Skeletal muscle satellite cell (primary cell): Measurements from ENCODE around the gene CTSW.

ENCODE experiments used
- H3K27me3 ChIP-seq: 2 replicates; pipeline ENCODE4 v1.7.0; 2013; ENCODE audit warnings: low read length; ENCODE audit not compliant: control insufficient read depth, insufficient read depth
- H3K36me3 ChIP-seq: 2 replicates; pipeline ENCODE4 v1.7.0; 2013; ENCODE audit warnings: mild to moderate bottlenecking, control low read depth, low read length; ENCODE audit not compliant: insufficient read depth
- H3K4me1 ChIP-seq: 2 replicates; pipeline ENCODE4 v1.7.0; 2013; ENCODE audit warnings: low read length; ENCODE audit not compliant: control insufficient read depth, insufficient read depth
- H3K4me2 ChIP-seq: 2 replicates; pipeline ENCODE4 v1.7.0; 2013; ENCODE audit warnings: mild to moderate bottlenecking, low read length
- H3K4me3 ChIP-seq: 2 replicates; pipeline ENCODE4 v1.7.0; 2013; ENCODE audit warnings: low read length
- H3K9ac ChIP-seq: 2 replicates; pipeline ENCODE4 v1.7.0; 2013; ENCODE audit warnings: mild to moderate bottlenecking, low read depth, low read length, moderate library complexity
- H3K9me3 ChIP-seq: replicated peaks from 2 replicates; pipeline ENCODE4 v1.7.0; 2013; ENCODE audit warnings: mild to moderate bottlenecking, control low read depth, low read length

The CTSW gene

DNA sequence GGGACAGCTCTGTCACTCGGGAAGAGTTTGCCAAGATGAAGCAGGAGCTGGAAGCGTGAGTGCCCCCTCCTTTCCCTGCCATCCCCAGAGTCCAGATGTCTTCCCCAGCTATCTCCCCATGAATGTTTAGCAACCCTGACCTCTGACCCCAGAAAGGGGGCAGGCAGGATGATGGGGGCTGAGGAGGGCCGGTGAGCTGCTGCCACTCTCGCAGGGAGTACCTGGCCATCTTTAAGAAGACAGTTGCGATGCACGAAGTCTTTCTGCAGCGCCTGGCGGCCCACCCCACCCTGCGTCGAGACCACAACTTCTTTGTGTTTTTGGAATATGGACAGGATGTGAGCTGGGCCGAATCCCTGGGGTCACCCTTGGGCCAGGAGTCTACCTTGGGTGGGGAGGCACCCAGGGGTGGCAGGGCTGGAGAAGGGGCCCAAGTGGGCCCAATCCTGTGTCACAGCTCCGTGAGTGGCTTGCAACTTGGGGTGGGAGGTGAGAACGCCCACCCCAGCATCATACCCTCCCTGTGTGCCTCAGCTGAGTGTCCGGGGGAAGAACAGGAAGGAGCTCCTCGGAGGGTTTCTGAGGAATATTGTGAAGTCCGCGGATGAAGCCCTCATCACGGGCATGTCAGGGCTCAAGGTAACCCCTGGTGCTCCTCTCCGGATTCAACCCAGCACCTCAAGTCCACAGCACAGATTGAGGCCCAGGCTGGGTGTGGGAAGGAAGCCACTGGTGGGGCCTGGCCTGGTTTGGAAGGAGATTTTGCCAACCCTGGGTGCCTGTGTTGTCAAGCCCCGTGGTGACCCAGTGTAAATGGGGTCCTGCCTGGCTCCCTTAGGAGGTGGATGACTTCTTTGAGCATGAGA lies 29.2 kb upstream of the CTSW start:
- H3K36me3 ChIP-seq: peaks cover 47% of the 10 kb centered on the region
- no peak overlapping the region for H3K4me3 ChIP-seq
- H3K9ac ChIP-seq: no peak overlapping the region
- H3K27me3 ChIP-seq: no peaks in the 10 kb centered on the region
- peaks cover 10% of the 10 kb centered on the region for H3K4me1 ChIP-seq
- no peaks in the 10 kb centered on the region for H3K9me3 ChIP-seq
- H3K4me2 ChIP-seq: no peak overlapping the region

DNA sequence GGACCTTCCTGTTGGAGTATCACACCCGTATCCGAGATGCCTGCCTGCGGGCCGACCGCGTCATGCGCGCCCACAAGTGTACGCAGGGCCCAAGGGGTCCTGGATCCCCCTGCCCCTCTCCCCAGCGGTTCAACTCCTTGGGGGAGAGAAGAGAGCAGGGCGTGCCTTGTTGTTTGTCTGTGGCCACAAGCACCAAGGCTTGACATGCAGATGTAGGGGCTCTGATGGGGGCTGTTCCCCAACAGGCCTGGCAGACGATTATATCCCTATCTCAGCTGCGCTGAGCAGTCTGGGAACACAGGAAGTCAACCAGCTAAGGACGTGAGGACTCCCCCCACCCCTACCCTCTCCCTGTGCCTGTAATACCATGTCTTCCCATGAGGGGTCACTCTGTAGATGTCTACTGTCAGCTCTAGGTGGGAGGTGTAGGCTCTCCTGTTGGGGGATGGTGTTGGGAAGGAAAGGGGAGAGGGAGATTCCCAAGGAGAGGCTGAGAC lies 28.5 kb upstream of the CTSW start:
- Histone ChIP-seq H3K9me3 (no peaks in the 10 kb centered on the region), H3K4me2 (no peak overlapping the region), H3K9ac (no peak overlapping the region), H3K27me3 (no peaks in the 10 kb centered on the region), H3K4me1 (peaks cover 17% of the 10 kb centered on the region), H3K4me3 (no peak overlapping the region), H3K36me3 (peaks cover 54% of the 10 kb centered on the region)

DNA sequence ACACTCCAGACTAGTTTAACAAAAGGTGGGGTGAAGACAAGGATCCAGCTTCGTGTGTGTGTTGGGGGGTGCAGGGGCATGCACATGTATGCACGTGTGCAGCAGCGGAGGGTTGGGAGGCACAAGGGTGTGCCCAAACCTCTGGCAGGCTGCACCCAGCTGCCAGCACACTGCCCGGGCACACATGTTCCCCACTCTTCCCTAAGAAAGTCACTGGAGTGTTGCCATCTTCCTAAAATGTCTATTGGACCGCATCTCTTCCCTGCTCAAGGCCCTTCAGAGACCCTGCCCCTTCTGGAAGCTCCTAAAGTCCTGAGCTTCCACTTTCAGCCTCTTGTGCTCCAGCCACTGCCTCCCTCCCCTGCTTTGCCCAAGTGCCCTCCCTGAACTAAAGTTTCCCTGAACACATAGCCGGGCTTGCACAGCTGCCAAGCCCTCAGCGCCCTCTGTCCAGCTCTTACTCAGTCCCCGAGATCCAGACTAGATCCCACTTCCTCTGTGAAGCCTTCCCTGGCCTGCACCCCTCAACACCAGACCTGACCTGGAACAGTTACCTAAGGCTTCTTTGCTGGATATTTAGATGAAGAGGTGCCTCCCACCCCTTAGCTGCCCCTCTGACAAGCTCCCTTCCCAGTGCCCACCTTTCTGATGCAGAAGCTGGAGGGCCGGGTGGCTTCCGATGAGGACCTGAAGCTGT lies 27.7 kb upstream of the CTSW start:
- H3K9ac ChIP-seq: no peak overlapping the region
- no peak overlapping the region for H3K4me3 ChIP-seq

DNA sequence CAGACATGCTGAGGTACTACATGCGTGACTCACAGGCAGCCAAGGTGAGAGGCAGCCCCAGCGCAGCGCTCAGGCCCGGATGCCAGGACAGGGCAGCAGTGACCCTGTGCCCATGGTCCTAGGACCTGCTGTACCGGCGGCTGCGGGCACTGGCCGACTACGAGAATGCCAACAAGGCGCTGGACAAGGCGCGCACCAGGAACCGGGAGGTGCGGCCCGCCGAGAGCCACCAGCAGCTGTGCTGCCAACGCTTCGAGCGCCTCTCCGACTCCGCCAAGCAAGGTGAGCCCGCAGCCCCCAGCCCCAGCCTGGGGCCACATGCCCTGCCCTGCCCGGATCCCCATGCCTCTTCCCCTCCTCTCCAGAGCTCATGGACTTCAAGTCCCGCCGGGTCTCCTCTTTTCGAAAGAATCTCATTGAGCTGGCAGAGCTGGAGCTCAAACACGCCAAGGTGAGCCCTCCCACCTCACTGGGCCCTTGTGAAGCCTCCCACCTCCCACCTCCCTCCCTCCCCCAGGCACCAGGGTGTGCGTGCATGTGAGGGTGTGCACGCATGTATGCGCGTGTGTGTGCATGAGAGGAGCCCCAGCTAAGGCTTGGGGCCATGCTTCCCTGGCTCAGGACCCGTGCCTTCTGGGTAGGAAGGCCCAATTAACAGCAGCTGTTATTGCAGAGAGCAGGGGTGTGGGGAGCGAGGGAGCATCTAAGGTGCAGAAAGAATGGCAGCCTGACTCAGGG lies 27.0 kb upstream of the CTSW start:
- Histone ChIP-seq H3K27me3 (no peaks in the 10 kb centered on the region), H3K4me2 (no peak overlapping the region), H3K4me3 (no peak overlapping the region), H3K9ac (no peak overlapping the region), H3K4me1 (peaks cover 20% of the 10 kb centered on the region), H3K36me3 (peaks cover 66% of the 10 kb centered on the region), H3K9me3 (no peaks in the 10 kb centered on the region)

More for the DNA sequence above, 27.7 kb upstream of the CTSW start:
- Histone ChIP-seq H3K9me3 (no peaks in the 10 kb centered on the region), H3K27me3 (no peaks in the 10 kb centered on the region), H3K4me1 (peaks cover 20% of the 10 kb centered on the region), H3K4me2 (no peak overlapping the region), H3K36me3 (peaks cover 61% of the 10 kb centered on the region)

DNA sequence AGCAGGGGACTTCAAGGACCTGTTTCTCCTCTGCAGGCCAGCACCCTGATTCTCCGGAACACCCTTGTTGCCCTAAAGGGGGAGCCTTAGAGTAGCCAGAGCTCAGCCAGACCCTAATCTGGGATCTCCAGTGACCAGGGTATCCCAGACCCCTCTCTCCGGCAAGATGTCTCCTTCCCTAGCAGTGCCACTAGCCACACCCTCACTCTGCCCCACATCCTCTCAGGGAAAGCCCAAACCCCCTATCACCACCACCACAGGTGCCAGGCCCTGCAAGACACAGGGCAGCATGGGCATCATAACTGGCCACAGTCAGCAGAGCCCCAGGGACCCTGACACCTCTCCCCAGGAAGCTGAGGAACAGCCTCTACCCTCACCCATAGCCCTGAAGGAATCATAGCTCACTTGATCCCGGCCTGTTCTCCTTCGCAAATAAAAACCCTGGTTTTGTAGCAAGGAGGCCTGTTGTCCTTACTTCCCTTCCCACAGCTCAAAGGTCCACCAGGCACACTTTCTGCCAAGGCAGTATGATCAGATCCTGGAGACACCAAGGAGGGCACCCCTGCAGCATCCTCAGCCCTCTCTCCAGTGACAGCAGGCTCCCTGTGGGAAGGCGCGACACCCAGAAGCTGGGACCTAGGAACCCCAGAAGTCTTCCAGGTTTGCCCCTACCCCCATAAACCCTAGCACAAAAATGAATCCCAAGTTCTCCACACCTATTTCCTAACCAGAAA lies 26.2 kb upstream of the CTSW start:
- Histone ChIP-seq H3K4me3 (no peak overlapping the region), H3K36me3 (peaks cover 66% of the 10 kb centered on the region), H3K4me1 (peaks cover 20% of the 10 kb centered on the region), H3K27me3 (no peaks in the 10 kb centered on the region), H3K9ac (no peak overlapping the region), H3K9me3 (no peaks in the 10 kb centered on the region), H3K4me2 (no peak overlapping the region)

DNA sequence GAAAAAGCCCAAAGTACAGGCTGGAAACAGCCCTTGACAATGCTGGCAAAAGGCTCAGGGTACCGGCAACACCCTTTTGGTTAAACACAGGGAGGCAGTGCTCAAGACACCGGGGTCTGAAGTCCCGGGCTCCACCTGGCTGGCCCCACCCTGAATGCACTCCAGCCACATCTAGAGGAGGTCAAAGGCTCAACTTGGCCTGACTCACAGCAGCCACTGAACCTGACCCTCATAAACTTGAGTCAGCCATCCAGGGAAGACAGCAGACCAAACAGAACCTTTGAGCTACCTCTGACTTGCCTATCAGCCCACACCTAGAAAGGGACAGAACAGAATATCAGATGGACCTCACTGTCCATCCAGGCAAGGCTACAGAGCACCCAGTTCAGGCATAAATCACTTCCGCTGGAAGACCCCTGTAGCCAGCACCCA lies 25.5 kb upstream of the CTSW start:
- H3K4me2 ChIP-seq: no peak overlapping the region
- no peak overlapping the region for H3K9ac ChIP-seq
- H3K4me3 ChIP-seq: no peak overlapping the region
- H3K36me3 ChIP-seq: peaks cover 66% of the 10 kb centered on the region
- H3K9me3 ChIP-seq: no peaks in the 10 kb centered on the region
- peaks cover 20% of the 10 kb centered on the region for H3K4me1 ChIP-seq
- no peaks in the 10 kb centered on the region for H3K27me3 ChIP-seq

DNA sequence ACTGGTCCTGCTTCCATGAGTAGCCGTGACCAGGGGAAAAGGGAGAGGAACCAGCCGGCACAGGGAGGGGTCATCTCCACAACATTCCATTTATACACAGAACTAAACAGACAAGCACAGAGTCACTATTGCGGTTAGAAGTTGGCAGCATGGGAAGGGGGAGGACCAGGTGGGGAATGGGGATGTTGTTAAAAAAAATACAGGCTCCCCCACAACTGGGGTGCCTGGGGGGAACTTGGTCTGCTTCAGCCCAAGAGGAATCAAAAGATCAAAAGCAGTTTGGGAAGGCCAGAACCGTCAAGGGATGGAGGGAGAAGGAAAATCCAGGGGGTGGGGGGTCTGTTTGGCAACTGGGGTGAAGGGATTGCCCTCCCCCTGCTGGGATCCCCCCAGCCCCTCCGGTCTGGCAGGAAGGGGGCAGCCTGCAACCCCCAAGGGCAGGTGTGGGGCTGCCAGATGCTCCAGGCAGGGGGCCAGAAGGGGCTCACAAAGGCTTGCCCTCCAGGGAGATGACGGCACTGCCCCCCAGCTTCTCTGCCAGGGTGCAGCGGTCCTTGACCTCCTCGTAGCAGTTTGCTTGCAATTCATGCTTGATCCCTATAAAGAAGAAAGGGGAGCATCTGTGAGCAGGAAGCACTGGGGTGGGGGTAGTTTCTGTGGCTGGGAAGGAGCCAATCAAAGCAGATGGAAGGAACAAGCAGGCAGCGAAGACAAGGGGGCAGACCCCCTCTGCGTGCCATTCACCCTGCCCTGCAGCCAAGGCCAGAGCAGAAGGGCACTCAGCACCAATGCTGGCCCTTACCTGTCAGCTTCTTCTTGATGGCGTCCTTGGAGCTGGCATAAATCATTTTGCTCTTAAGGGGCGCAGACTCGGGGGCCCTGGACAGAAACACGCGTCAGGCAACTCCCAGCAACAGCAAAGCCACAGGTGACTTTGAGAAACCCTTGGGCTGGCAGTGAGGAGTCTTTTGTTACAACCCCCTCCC lies 24.5 kb upstream of the CTSW start:
- peaks cover 27% of the 10 kb centered on the region for H3K4me1 ChIP-seq
- no peak overlapping the region for H3K9ac ChIP-seq
- H3K36me3 ChIP-seq: peaks cover 66% of the 10 kb centered on the region
- H3K9me3 ChIP-seq: no peaks in the 10 kb centered on the region
- peak overlapping the region; percentile 95 for H3K4me2 ChIP-seq
- H3K4me3 ChIP-seq: no peak overlapping the region
- H3K27me3 ChIP-seq: no peaks in the 10 kb centered on the region

DNA sequence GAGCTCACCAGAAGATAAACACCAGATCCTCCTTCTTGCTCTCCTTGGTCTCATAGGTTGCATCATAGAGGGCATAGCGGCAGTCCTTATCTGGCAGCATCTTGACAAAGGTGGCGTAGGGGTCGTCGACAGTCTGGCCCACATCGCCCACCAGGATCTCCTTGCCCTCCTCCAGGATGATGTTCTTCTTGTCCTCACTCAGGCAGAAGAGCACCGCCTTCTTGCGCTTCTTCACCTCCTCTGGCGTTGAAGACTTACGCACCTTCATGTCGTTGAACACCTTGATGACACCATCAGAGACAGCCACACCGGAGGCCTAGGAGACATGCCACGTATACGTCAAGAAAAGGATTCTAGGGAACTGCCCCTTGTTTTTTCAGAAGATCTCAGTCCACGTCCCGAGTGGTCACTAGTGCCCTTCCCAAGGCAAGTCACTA lies 23.7 kb upstream of the CTSW start:
- Histone ChIP-seq H3K27me3 (no peaks in the 10 kb centered on the region), H3K4me3 (peak overlapping the region; percentile 89), H3K36me3 (peaks cover 64% of the 10 kb centered on the region), H3K9me3 (no peaks in the 10 kb centered on the region), H3K4me2 (peak overlapping the region; percentile 95), H3K4me1 (peaks cover 27% of the 10 kb centered on the region), H3K9ac (peak overlapping the region; percentile 97)

DNA sequence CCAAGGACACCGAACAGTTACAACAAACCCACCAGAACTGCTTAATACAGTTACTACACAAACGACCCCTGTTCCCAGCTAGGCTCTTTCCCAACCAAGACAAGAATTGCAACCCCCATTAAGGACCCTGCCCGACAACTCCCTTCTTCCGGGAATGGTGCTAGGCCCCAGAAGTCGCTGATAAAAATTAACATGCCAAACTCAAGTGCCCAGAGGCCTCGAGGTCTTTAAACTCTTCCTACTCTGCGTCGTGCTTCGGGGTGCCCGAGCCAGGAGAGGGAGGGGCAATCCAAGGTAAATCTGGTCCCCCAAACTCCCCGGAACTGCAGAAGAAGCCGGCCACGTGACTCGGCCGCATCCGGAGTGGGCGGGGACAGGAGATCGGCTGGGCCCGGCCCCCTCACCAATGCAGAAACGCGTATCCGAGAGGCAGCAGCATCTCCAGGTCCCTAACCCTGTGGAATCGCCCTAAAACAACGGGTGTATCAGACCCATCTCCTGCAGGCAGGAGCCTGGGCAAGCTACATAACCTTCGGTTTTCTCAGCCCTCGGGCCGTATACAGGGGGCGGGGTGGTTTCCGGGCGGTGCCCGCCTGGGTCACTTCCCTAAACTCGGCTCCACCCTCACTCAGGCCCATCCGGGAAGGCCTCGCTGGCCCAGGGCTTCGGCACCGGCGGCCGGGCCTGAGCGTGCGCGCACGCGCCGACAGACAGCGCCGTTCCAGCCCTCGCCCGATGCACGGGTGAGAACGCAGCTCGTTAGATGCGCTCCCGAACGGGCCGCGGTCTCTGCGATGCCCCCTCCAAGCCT lies 22.7 kb upstream of the CTSW start:
- peak overlapping the region; percentile 97 for H3K9ac ChIP-seq
- H3K4me1 ChIP-seq: peaks cover 35% of the 10 kb centered on the region
- H3K4me2 ChIP-seq: peak overlapping the region; percentile 95
- peak overlapping the region; percentile 89 for H3K4me3 ChIP-seq
- H3K36me3 ChIP-seq: peaks cover 58% of the 10 kb centered on the region
- no peaks in the 10 kb centered on the region for H3K9me3 ChIP-seq
- H3K27me3 ChIP-seq: no peaks in the 10 kb centered on the region
